ENCODE measurements around the gene CEBPB. TPM values are rescaled to one million over a fixed set of nuclear protein-coding genes. Genes with fewer than 3 reads are reported as not detected.

Gene CEBPB
- total and polyA plus RNA-seq, 3 donors from 2014 or later: 11.3 to 40.0 (median 25.9) TPM

DNA sequence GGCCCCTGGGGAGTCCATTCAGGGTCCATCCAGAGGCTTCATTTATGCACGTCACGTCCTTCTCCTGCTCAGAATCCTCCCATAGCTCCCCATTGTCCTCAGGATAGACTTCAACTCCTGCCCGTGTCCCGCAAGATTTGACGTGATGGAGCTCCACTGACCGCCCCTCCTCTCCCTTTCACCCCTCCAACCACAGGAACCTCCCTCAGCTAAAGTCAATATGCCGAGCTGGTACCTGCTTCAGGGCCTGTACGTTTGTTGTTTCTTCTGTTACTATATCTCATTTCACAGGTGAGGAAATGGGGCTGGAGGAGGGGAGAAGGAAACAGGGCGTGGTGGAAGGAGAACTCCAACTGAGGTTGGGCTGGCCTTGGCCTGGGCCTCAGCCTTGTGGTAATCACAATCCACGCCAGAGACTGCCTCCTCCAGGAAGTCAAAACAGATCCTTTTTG, 38.6 kb downstream of the CEBPB start:
- intact Hi-C loops (cut with DNase I; ENCODE audit: low total_unique reads): loop anchor here (10.0 kb wide), 1 partner anchor 56 kb away; no protein-coding TSS in a partner anchor
- WGBS, 2 donors: 90 to 92% methylated on average over 10 of the region's 10 CpGs
- no peak for DNase-seq
- Histone ChIP-seq H3K27me3 (no peaks in the 10 kb centered on the region), H3K27ac (no peak overlapping the region), H3K9me3 (no peaks in the 10 kb centered on the region), H3K36me3 (ENCODE audit: low read depth, missing control alignments) (no peaks in the 10 kb centered on the region), H3K4me1 (peaks cover 11% of the 10 kb centered on the region), H3K4me3 (no peak overlapping the region)
- TF ChIP-seq CTCF (IDR thresholded peaks at IDR 0.05) (no peak), POLR2A (IDR thresholded peaks at IDR 0.05) (no peak)

GRCh38 chr20:50230184-50230583, 39.6 kb downstream of the CEBPB start:
- DNase-seq: no peak
- intact Hi-C loops (cut with DNase I; ENCODE audit: low total_unique reads): no loop called here
- Histone ChIP-seq H3K27me3 (no peaks in the 10 kb centered on the region), H3K9me3 (no peaks in the 10 kb centered on the region), H3K27ac (no peak overlapping the region), H3K4me3 (no peak overlapping the region), H3K36me3 (ENCODE audit: low read depth, missing control alignments) (no peaks in the 10 kb centered on the region), H3K4me1 (peaks cover 3% of the 10 kb centered on the region)
- TF ChIP-seq CTCF (IDR thresholded peaks at IDR 0.05): no peak
- no peak for TF ChIP-seq POLR2A (IDR thresholded peaks at IDR 0.05)
- 95 to 97% methylated on average over 7 of the region's 7 CpGs for WGBS, 2 donors

- no peaks in the 10 kb centered on the region for H3K27me3 ChIP-seq
- no peak for DNase-seq
- no peak overlapping the region for H3K27ac ChIP-seq
- no peaks in the 10 kb centered on the region for H3K36me3 ChIP-seq (ENCODE audit: low read depth, missing control alignments)
- intact Hi-C loops (cut with DNase I; ENCODE audit: low total_unique reads): no loop called here
- peaks cover 3% of the 10 kb centered on the region for H3K4me1 ChIP-seq
- WGBS, 2 donors: 90 to 93% methylated on average over 9 of the region's 9 CpGs
- H3K9me3 ChIP-seq: no peaks in the 10 kb centered on the region
- no peak overlapping the region for H3K4me3 ChIP-seq
- TF ChIP-seq CTCF (IDR thresholded peaks at IDR 0.05) (no peak), POLR2A (IDR thresholded peaks at IDR 0.05) (no peak)
These were observed 40.4 kb downstream of the CEBPB start for GRCh38 chr20:50230871-50231560.

GRCh38 chr20:50231854-50232253, 41.2 kb downstream of the CEBPB start:
- Histone ChIP-seq H3K27ac (no peak overlapping the region), H3K4me3 (no peak overlapping the region), H3K36me3 (ENCODE audit: low read depth, missing control alignments) (no peaks in the 10 kb centered on the region), H3K9me3 (no peaks in the 10 kb centered on the region), H3K4me1 (no peaks in the 10 kb centered on the region), H3K27me3 (no peaks in the 10 kb centered on the region)
- intact Hi-C loops (cut with DNase I; ENCODE audit: low total_unique reads): no loop called here
- 85 to 91% methylated on average over 5 to 6 of the region's 6 CpGs for WGBS, 2 donors
- no peak for DNase-seq
- TF ChIP-seq CTCF (IDR thresholded peaks at IDR 0.05) (no peak), POLR2A (IDR thresholded peaks at IDR 0.05) (no peak)
